Upper lobe of left lung (tissue), 4 donors: Measurements from ENCODE around the gene LRRC10B.

Source experiments
- POLR2A ChIP-seq, 4 donors: fragments of 450-650 bp; IDR thresholded peaks; one replicate each; pipeline ENCODE4 v1.5.1; 2016 to 2017; ENCODE audit warnings: antibody characterized with exemption in 4 of 4, mild to moderate bottlenecking in 2 of 4
- TF ChIP-seq, protein P1 (sequence below), 6 experiments: fragments of 450-650 bp in 4 of 6; fragments of 200-600 bp in 2 of 6; sonication (generic) in 2 of 6; IDR thresholded peaks; one replicate each; pipeline ENCODE4 v1.5.1; 2016 to 2019; ENCODE audit warnings: antibody characterized with exemption in 6 of 6

GRCh38 chr11:61485080-61485479, 23.5 kb upstream of the LRRC10B start:
- TF ChIP-seq, protein P1, sequence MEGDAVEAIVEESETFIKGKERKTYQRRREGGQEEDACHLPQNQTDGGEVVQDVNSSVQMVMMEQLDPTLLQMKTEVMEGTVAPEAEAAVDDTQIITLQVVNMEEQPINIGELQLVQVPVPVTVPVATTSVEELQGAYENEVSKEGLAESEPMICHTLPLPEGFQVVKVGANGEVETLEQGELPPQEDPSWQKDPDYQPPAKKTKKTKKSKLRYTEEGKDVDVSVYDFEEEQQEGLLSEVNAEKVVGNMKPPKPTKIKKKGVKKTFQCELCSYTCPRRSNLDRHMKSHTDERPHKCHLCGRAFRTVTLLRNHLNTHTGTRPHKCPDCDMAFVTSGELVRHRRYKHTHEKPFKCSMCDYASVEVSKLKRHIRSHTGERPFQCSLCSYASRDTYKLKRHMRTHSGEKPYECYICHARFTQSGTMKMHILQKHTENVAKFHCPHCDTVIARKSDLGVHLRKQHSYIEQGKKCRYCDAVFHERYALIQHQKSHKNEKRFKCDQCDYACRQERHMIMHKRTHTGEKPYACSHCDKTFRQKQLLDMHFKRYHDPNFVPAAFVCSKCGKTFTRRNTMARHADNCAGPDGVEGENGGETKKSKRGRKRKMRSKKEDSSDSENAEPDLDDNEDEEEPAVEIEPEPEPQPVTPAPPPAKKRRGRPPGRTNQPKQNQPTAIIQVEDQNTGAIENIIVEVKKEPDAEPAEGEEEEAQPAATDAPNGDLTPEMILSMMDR (IDR thresholded peaks at IDR 0.05): no peak
- TF ChIP-seq POLR2A (IDR thresholded peaks at IDR 0.05): no peak
